WERI-Rb-1 (cell line): ENCODE results near the gene DNAJC16.

Experiments
- DNase-seq: peaks from one replicate; pipeline ENCODE4 v3.0.0-alpha.2; 2020
- H3K27ac ChIP-seq: fragments of 250-450 bp; sonication (Bioruptor Pico); 2 replicates; pipeline ENCODE4 v1.5.1; 2020; ENCODE audit warnings: mild to moderate bottlenecking, moderate library complexity
- H3K27me3 ChIP-seq: fragments of 250-450 bp; sonication (Bioruptor Pico); 2 replicates; pipeline ENCODE4 v1.5.1; 2021; ENCODE audit warnings: mild to moderate bottlenecking, low read depth, moderate library complexity; ENCODE audit not compliant: insufficient read depth, severe bottlenecking
- H3K36me3 ChIP-seq: fragments of 250-450 bp; sonication (Bioruptor Pico); 2 replicates; pipeline ENCODE4 v1.5.1; 2020; ENCODE audit warnings: mild to moderate bottlenecking, moderate library complexity
- H3K4me3 ChIP-seq: 2 replicates; pipeline ENCODE4 v1.5.1; 2011; ENCODE audit warnings: low read depth, mild to moderate bottlenecking, control low read depth, low read length
- H3K9me3 ChIP-seq: fragments of 250-450 bp; sonication (Bioruptor Pico); 2 replicates; pipeline ENCODE4 v1.5.1; 2021; ENCODE audit warnings: mild to moderate bottlenecking, moderate library complexity; ENCODE audit not compliant: severe bottlenecking
- CTCF ChIP-seq: IDR thresholded peaks from 2 replicates; pipeline ENCODE4 v1.5.1; 2011; ENCODE audit warnings: low read depth, mild to moderate bottlenecking, control low read depth, inconsistent platforms, low read length

DNAJC16 gene

GRCh38 chr1:15570861-15571260 lies 44.2 kb downstream of the DNAJC16 start:
- H3K27me3 ChIP-seq = no peaks in the 10 kb centered on the region
- no peak overlapping the region for H3K4me3 ChIP-seq
- no peaks in the 10 kb centered on the region for H3K9me3 ChIP-seq
- TF ChIP-seq CTCF = no peak
- DNase-seq = no peak
- H3K36me3 ChIP-seq = peaks cover 27% of the 10 kb centered on the region
- H3K27ac ChIP-seq = no peak overlapping the region

GRCh38 chr1:15571266-15571665 lies 44.6 kb downstream of the DNAJC16 start:
- DNase-seq = no peak
- H3K36me3 ChIP-seq = peaks cover 23% of the 10 kb centered on the region
- H3K9me3 ChIP-seq = no peaks in the 10 kb centered on the region
- no peak overlapping the region for H3K27ac ChIP-seq
- H3K27me3 ChIP-seq = no peaks in the 10 kb centered on the region
- TF ChIP-seq CTCF = no peak
- no peak overlapping the region for H3K4me3 ChIP-seq

GRCh38 chr1:15573477-15573876 lies 46.8 kb downstream of the DNAJC16 start:
- H3K9me3 ChIP-seq = no peaks in the 10 kb centered on the region
- no peak for TF ChIP-seq CTCF
- H3K27ac ChIP-seq = no peak overlapping the region

DNA sequence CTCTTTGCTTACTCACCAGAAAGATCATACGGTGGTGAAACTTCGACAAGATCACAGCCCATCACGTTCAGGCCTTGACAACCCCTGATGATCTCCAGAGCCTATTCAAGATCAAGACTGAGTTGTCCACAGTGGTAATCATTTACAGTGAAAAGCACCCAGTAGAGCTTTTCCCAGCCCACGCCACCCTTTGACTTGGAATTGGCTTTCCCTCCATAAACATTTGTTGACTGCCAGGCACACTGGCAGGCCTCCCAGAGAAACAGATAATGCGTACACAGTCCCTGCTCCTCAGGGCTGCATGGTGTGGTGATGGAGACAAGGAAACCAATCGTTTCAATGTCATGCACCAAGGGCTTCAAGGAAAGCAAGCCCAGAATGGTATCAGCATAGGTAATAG lies 48.1 kb downstream of the DNAJC16 start:
- Histone ChIP-seq H3K27me3 (no peaks in the 10 kb centered on the region), H3K36me3 (no peaks in the 10 kb centered on the region; the same call in none of the 2 replicates), H3K9me3 (no peaks in the 10 kb centered on the region), H3K4me3 (no peak overlapping the region), H3K27ac (no peak overlapping the region)
- DNase-seq = no peak
- TF ChIP-seq CTCF = no peak

More at GRCh38 chr1:15573477-15573876, 46.8 kb downstream of the DNAJC16 start:
- H3K4me3 ChIP-seq = no peak overlapping the region
- no peaks in the 10 kb centered on the region for H3K27me3 ChIP-seq
- no peak for DNase-seq
- H3K36me3 ChIP-seq = peaks cover 2% of the 10 kb centered on the region

- TF ChIP-seq CTCF = no peak
Measured at GRCh38 chr1:15575549-15576150, 49.0 kb downstream of the DNAJC16 start.

DNA sequence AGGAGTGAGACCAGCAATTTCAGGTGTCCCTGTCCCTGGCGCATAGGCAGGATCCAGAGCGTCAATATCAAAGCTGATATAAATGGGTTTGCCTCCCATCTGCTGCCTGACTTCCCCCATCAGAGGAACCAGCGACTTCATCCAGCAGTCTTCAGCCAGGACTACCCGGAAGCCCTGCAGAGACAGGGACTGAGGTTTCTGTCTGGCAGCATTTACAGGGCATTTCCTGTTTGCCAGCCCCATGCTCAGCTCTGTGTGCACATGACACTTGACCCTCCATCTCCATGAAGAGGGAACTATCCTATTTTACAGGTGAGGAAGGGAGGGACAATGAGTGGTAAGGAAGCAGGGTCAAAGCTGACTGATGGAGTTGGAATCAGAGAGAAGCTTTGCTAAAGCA lies 51.0 kb downstream of the DNAJC16 start:
- H3K36me3 ChIP-seq = no peaks in the 10 kb centered on the region
- DNase-seq = no peak

More at GRCh38 chr1:15575549-15576150, 49.0 kb downstream of the DNAJC16 start:
- Histone ChIP-seq H3K27me3 (no peaks in the 10 kb centered on the region), H3K9me3 (no peaks in the 10 kb centered on the region), H3K27ac (no peak overlapping the region), H3K36me3 (no peaks in the 10 kb centered on the region; the same call in 1 of the 2 replicates), H3K4me3 (no peak overlapping the region)
- DNase-seq = no peak

More for the DNA sequence above, 51.0 kb downstream of the DNAJC16 start:
- Histone ChIP-seq H3K27ac (no peak overlapping the region), H3K9me3 (no peaks in the 10 kb centered on the region), H3K4me3 (no peak overlapping the region), H3K27me3 (no peaks in the 10 kb centered on the region)
- no peak for TF ChIP-seq CTCF
